DND-41 (cell line): ENCODE results near the gene TRAPPC14.
A peak's percentile ranks its signal among the peaks of the same experiment; 100 is the strongest.

Experiments used
- ATAC-seq: fragments of 200-7000 bp; cut with Tn5 transposase; 3 replicates; pipeline ENCODE4 v1.9.1; 2021; ENCODE audit warnings: low read depth; ENCODE audit not compliant: insufficient read depth
- DNase-seq: peaks from one replicate; pipeline ENCODE4 v3.0.0-alpha.2; 2020
- H2AFZ ChIP-seq: 2 replicates; pipeline ENCODE4 v1.6.0; 2012; ENCODE audit warnings: low read depth, low read length
- H3K27ac ChIP-seq: 2 replicates; pipeline ENCODE4 v1.5.1; 2012; ENCODE audit warnings: low read length, inconsistent platforms
- H3K27me3 ChIP-seq: fragments of 200-600 bp; sonication (generic); 2 replicates; pipeline ENCODE4 v1.6.0; 2012; ENCODE audit warnings: low read length, mild to moderate bottlenecking, inconsistent platforms; ENCODE audit not compliant: insufficient read depth, poor library complexity
- H3K36me3 ChIP-seq: 2 replicates; pipeline ENCODE4 v1.5.1; 2012; ENCODE audit warnings: low read length, inconsistent platforms; ENCODE audit not compliant: insufficient read depth
- H3K4me1 ChIP-seq: 2 replicates; pipeline ENCODE4 v1.5.1; 2012; ENCODE audit warnings: mild to moderate bottlenecking, low read length; ENCODE audit not compliant: insufficient read depth
- H3K4me2 ChIP-seq: 2 replicates; pipeline ENCODE4 v1.6.0; 2012; ENCODE audit warnings: mild to moderate bottlenecking, moderate library complexity, low read length, inconsistent platforms; ENCODE audit not compliant: insufficient read depth
- H3K4me3 ChIP-seq, 2 experiments: fragments of 200-600 bp in 1 of 2; shearing (Covaris generic) in 1 of 2; 2 replicates each; pipeline ENCODE4 v1.5.1; 2012 to 2016; ENCODE audit warnings: inconsistent platforms in 2 of 2, low read length in 2 of 2, mild to moderate bottlenecking in 2 of 2, low read depth in 1 of 2, moderate library complexity in 1 of 2
- H3K79me2 ChIP-seq: 2 replicates; pipeline ENCODE4 v1.6.0; 2012; ENCODE audit warnings: low read length, inconsistent platforms; ENCODE audit not compliant: insufficient read depth
- H3K9ac ChIP-seq: 2 replicates; pipeline ENCODE4 v1.6.0; 2012; ENCODE audit warnings: low read depth, mild to moderate bottlenecking, inconsistent platforms, low read length, moderate library complexity
- H3K9me3 ChIP-seq: 2 replicates; pipeline ENCODE4 v1.5.1; 2012; ENCODE audit warnings: low read length, moderate library complexity, mild to moderate bottlenecking, inconsistent platforms; ENCODE audit not compliant: insufficient read depth, severe bottlenecking
- H4K20me1 ChIP-seq: 2 replicates; pipeline ENCODE4 v1.6.0; 2012; ENCODE audit warnings: low read length; ENCODE audit not compliant: insufficient read depth
- CTCF ChIP-seq: IDR thresholded peaks from 2 replicates; pipeline ENCODE4 v1.5.1; 2012; ENCODE audit warnings: borderline replicate concordance, low read length, moderate library complexity, mild to moderate bottlenecking; ENCODE audit not compliant: poor library complexity, severe bottlenecking; ENCODE audit errors: extremely low read depth
- EZH2 ChIP-seq: IDR thresholded peaks from 3 replicates; pipeline ENCODE4 v1.6.1; 2012; ENCODE audit warnings: borderline replicate concordance, low read depth, mild to moderate bottlenecking, moderate library complexity, low read length, inconsistent platforms; ENCODE audit not compliant: severe bottlenecking

The TRAPPC14 gene

GRCh38 chr7:100169147-100169850, 10.8 kb upstream of the TRAPPC14 start:
- peaks cover 26% of the 10 kb centered on the region for H3K4me1 ChIP-seq
- peak overlapping the region; percentile 52; the same call in 1 of the 2 replicates for H3K9ac ChIP-seq
- no peak for ATAC-seq
- H2AFZ ChIP-seq, result no peak overlapping the region
- peaks cover 6% of the 10 kb centered on the region; the same call in 1 of the 2 replicates for H3K36me3 ChIP-seq
- DNase-seq, result no peak
- TF ChIP-seq EZH2, result no peak
- H3K27ac ChIP-seq, result 0 out of 2 replicates have a peak overlapping the region, but pooled peaks have one; percentile 4
- H3K9me3 ChIP-seq, result no peaks in the 10 kb centered on the region
- H3K79me2 ChIP-seq, result no peaks in the 10 kb centered on the region
- H4K20me1 ChIP-seq, result no peaks in the 10 kb centered on the region
- H3K4me3 ChIP-seq, result no peak overlapping the region
- peaks cover 7% of the 10 kb centered on the region for H3K27me3 ChIP-seq
- H3K4me2 ChIP-seq, result no peak overlapping the region

GRCh38 chr7:100167912-100168323, 9.4 kb upstream of the TRAPPC14 start:
- Histone ChIP-seq H4K20me1 (no peaks in the 10 kb centered on the region), H3K36me3 (no peaks in the 10 kb centered on the region), H3K4me3 (peak overlapping the region; percentile 6 to 56; a peak in 2 of 4 replicates), H3K9ac (peak overlapping the region; percentile 52), H2AFZ (peak overlapping the region; percentile 66), H3K79me2 (no peaks in the 10 kb centered on the region), H3K4me2 (peak overlapping the region; percentile 82), H3K27me3 (peaks cover 7% of the 10 kb centered on the region), H3K27ac (peak overlapping the region; percentile 38; the same call in 1 of the 2 replicates), H3K4me1 (peaks cover 26% of the 10 kb centered on the region), H3K9me3 (no peaks in the 10 kb centered on the region)
- no peak for TF ChIP-seq EZH2
- no peak for DNase-seq
- peak; percentile 46 for ATAC-seq

- Histone ChIP-seq H3K9me3 (no peaks in the 10 kb centered on the region), H4K20me1 (no peaks in the 10 kb centered on the region), H2AFZ (peak overlapping the region; percentile 66), H3K79me2 (no peaks in the 10 kb centered on the region), H3K36me3 (no peaks in the 10 kb centered on the region), H3K4me1 (peaks cover 26% of the 10 kb centered on the region), H3K4me3 (peak overlapping the region in 1 of 2 experiments; percentile 56; a peak in 2 of 4 replicates), H3K9ac (peak overlapping the region; percentile 52; the same call in 1 of the 2 replicates), H3K27ac (no peak overlapping the region), H3K4me2 (peak overlapping the region; percentile 82), H3K27me3 (peaks cover 7% of the 10 kb centered on the region)
- no peak for DNase-seq
- TF ChIP-seq CTCF (no peak), EZH2 (no peak)
- no peak for ATAC-seq
Measured at GRCh38 chr7:100166970-100167911, 8.7 kb upstream of the TRAPPC14 start.

- no peak overlapping the region for H3K9ac ChIP-seq
- H3K9me3 ChIP-seq, result no peaks in the 10 kb centered on the region
Measured at GRCh38 chr7:100166317-100166940, 7.9 kb upstream of the TRAPPC14 start.

More at GRCh38 chr7:100166317-100166940, 7.9 kb upstream of the TRAPPC14 start:
- Histone ChIP-seq H3K27ac (no peak overlapping the region), H4K20me1 (no peaks in the 10 kb centered on the region), H3K27me3 (peaks cover 7% of the 10 kb centered on the region), H3K79me2 (no peaks in the 10 kb centered on the region), H2AFZ (no peak overlapping the region), H3K4me2 (no peak overlapping the region), H3K36me3 (no peaks in the 10 kb centered on the region), H3K4me3 (no peak overlapping the region), H3K4me1 (peaks cover 26% of the 10 kb centered on the region)
- DNase-seq, result no peak
- TF ChIP-seq EZH2, result no peak
- ATAC-seq, result no peak
